NCI-H446 (cell line): ENCODE results near the gene DDX51.

ENCODE experiments used
- DNase-seq, 2 experiments: peaks; one replicate each; lab custom pipeline; 2025; lab: John Stamatoyannopoulos, UW

The DDX51 gene

DNA sequence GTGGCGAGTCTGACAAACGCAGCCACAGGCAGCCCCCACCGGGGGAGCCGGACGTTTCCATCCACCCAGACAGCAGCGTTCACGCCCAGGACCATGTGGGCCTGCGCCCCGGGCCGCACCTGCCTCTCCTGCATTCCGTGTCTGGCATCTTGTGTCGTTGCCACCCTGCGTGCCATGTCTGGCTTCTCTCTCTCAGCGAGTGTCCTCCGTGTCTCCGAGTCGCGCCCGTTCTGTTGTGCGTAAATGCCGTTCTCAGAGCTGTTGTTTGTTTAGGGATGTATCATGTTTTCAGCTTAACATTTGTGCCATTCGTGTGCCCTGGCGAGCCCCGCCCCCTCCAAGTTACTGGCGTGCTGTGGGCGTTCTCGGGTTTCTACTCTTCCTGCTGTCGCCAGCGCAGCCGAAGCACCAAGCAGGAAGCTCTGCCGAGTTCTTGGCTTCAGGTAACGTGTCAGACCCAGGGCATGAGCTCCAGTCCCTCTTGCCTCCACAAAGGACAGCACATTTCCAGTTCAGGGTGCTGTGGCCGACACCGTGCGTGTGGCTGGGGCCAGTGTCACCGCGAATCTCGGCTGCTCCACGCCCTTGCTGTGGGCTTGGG, 34.8 kb upstream of the DDX51 start:
- DNase-seq: no peak

DNA sequence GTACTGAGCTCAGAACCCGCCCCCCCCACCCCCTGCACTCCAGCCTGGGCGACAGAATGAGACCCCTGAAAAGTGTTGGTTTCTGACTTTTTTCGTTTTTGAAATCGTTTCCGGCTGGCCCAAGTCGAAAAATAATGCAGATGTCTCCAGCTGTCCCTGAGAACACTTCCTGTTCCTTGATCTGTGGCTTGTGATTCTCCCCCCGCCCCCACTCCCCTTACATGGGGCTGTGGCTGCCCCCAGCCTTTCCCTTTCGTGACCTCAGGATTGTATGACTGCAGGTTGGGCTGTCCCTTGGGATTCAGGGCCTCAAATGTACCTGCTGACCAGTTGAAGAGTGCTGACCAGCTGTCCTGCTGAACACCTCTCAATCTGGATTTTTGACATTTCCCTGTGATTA, 34.2 kb upstream of the DDX51 start:
- DNase-seq: no peak

- DNase-seq: no peak
Measured at GRCh38 chr12:132176920-132177551, 32.9 kb upstream of the DDX51 start.

- no peak for DNase-seq
Measured at GRCh38 chr12:132176385-132176919, 32.3 kb upstream of the DDX51 start.

DNA sequence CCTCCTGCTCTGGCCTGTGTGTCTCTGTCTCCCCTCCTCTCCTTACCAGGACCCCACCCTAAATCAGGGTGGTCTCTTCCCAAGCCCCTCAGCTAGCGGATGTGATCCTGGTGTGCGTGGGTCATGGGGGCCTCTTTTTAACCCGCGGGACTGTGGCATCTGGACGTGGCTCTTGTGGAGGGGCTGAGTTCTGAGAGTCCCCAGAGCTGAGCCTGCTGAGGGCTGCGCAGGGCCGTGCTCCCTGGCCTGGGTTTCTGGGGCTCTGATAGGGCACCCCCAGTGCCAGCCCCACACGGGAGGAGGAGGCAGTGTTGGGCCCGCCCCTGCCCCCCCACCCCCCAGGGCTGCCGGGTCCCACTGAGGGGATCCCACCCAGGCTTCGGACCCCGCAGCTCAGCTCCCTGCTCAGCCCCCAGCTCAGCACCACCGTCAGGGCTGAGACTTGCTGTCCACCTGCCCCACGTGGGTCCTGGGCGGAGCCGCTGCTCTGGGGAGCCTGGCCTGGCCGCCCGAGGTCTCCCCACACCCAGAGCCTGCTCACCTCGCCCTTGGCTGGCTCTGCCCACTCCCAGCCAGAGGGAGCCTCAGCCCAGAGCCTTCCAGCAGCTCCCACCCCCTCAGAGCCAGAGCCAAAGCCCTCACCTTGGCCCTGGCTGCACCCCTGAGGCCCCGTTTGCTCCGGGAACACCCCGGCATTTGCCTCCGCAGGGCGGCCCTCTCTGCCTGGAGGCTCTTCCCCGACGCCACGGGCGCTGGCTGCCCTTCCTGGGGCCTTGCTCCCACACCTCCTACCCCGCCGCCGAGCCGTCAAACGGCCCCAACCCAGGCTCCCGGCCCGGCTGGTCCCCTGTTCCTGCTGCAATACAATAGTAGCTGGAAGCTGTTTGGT, 31.6 kb upstream of the DDX51 start:
- no peak for DNase-seq

GRCh38 chr12:132174839-132175490, 30.8 kb upstream of the DDX51 start:
- DNase-seq: no peak

GRCh38 chr12:132174015-132174838, 30.1 kb upstream of the DDX51 start:
- no peak for DNase-seq

DNA sequence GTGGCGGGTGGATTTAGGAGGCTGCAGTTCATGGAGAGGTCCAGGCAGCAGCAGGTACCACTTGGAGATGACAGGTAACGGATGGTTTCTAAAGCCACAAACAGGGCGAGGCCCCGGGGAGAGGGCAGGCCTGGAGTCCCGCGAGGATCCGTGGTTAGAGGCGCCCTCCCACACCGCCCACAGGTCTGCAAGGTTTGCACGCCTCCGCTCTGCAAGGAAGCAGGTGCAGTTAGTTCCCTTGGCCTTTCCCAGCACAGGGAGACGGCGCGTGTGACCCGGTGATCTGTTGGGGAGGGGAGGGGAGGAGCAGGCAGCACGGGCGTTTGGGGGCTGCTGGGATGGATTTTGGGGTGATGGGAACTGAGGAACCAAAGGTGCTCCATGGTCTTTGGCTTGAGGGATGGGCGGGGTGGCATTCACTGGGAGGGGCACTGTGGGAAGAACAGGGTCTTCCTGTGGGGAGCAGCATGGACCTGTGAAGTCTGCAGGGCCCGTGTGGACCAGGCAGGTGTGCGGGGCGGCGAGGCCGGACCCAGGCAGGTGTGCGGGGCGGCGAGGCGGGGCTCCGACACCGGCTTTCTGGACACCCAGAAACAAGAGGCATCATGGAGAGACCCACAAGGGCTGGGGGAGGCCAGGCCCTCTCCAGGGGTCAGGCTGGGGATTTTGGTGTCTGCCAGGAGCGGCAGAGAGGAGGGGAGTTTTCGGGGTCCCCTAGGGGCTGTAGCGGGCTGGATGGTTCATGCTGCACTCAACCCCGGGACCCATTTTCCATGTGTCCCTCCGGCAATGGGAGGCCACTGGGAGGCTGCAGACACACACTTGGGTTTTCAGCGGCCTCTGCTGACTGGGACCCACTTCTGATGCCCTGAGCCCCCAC, 29.3 kb upstream of the DDX51 start:
- DNase-seq: no peak

DNA sequence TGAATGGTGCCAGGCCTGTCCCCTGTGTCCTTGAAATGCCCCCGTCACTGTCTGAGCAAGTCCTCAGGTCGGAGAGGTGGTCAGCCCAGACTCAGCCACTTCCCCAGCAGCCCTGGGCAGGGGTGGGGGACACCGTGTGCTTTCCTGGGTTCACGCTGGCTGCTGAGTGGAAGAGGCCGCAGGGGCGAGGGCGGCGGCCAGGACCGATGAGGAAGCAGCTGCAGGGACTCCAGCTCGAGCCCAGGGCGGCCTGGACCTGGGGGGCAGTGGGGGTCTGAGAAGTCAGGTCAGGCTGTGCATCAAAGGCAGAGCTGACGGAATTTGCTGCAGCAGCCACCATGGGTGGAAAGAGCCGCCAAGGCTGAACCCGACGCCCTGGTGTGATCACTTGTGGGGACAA, 28.5 kb upstream of the DDX51 start:
- no peak for DNase-seq

DNA sequence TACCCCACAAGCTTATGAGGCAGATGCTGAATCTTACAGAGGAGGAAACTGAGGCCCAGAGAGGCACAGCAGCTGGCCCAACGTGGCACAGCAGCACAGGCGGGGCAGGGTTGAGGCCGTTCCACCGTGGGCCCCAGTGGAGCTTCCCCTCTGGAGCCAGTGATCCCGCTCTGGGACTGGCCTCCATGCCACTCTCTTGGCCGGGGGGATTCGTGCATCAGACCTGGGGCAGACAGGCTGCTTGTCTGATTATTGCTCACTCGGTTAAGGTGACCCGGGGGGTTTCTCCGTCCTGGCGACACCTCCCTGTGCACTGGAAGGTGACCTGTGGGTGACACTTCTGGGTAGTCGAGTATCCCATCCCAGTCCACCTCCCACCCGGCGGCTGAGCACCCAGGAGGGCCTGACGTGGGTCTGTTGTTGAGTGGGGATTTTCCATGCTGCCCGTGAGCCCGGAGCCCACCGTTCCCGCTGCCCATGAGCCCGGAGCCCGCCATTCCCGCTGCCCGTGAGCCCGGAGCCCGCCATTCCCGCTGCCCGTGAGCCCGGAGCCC, 27.9 kb upstream of the DDX51 start:
- no peak for DNase-seq

DNA sequence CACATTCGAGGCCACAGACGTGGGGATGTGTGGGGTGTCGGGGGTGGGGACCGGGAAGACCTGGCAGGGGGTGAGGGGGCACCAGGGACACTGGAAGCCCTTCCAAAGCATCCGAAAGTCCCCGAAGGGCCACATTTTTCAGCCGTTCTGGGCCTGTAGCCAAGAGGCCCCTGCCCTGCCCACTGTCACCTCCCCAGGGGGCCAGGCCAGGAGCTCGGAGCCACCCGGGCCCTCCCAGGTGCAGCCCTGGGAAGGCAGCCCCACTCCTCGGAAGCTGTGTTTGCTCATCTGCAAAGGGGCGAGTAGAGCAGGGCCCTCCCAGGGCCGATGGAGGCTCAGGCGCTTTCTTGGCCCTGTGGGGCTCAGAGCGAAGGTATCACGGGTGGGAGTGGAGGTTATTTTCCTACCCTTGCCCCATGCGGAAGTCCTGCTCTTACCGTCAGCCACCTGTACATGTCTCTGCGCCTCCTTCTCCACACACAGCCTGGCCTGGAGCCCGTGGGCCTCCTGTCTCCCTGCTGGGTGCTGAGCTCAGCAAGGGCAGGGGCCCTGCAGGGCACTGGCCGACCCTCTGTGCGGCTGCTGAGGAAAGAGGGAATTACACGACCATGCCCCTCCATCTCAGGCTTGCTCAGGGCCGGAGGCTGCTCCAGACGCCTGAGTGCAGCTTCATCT, 27.3 kb upstream of the DDX51 start:
- no peak for DNase-seq

GRCh38 chr12:132170637-132171292, 26.6 kb upstream of the DDX51 start:
- no peak for DNase-seq

GRCh38 chr12:132170094-132170636, 26.0 kb upstream of the DDX51 start:
- DNase-seq: no peak

DNA sequence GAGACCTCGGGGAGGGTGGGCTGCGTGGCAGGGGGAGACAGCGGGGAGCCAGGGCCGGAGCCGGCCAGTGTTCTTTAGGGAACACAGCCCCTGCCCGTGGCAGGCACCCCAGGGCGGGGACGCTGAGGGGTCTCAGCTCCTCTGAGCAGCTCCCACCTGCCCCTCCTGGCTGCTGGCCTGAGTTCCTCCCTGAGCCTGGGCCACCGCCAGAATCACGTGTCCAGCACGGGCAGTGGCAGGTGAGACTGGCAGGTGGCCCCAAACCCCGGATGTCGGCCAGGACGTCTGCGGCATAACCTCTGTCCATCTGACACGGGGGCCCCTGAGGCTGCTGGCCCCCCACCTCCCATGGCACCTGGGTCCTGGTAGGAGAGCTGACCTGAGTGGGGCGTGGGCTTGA, 25.3 kb upstream of the DDX51 start:
- DNase-seq: no peak

DNA sequence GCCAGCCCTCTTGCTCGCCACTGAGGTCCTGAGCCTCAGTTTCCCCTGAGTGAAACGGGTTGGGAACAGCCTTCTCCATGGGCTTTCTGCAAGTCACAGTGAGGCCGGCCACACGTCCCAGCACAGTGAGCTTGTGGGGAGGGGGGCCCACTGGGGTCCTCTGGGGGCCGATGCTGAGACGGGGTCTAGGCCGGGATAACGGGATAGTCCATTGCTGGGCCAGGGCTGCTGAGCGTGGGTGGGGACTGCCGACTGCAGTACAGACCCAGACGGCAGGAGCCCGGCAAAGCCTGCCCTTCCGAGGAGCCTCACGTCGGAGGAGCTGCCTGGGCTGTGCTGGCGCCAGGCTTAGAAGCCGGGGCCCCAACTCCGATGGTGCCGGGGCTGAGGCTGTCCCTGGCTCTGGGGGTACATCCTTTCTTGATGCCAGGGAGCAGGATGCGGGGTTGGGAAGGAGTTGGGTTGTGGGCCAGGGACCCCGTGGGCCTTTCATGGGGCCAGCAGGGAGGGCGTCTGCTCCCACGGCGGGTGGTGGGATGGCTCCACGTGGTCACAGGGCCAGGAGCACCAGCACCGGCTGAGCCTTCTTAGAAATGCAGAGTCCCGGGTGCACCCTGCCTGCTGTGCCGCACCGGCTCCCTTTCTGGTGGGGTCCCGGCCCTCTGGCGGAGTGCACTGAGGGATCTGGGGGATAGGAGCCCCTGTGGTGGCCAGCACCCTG, 24.4 kb upstream of the DDX51 start:
- DNase-seq: no peak

- DNase-seq: no peak
Measured at GRCh38 chr12:132167611-132168310, 23.6 kb upstream of the DDX51 start.

- no peak for DNase-seq
Measured at GRCh38 chr12:132166801-132167591, 22.9 kb upstream of the DDX51 start.
